Measurements from ENCODE around the gene PTPA. TPM values are rescaled to one million over a fixed set of nuclear protein-coding genes. Genes with fewer than 3 reads are reported as not detected.

PTPA gene
- total and polyA plus RNA-seq, 9 of the 15 experiments (the other 6 are each of a cell fraction or from before 2014, with no cell fraction given): 1.7 to 121 (median 72.6) TPM

- TF ChIP-seq VEZF1 (CRISPR knock-in tag; IDR thresholded peaks at IDR 0.05) (peak; percentile 92), ZC3H8 (IDR thresholded peaks at IDR 0.05) (no peak), ZNF316 (IDR thresholded peaks at IDR 0.05) (peak; percentile 47; the same call in 1 of the 2 replicates), KHSRP (IDR thresholded peaks at IDR 0.05) (0 out of 2 replicates have a peak, but pooled peaks have one; percentile 36), HDGF (IDR thresholded peaks at IDR 0.05) (no peak), SAFB2 (IDR thresholded peaks at IDR 0.05; ENCODE audit: borderline replicate concordance, low read depth, low read length, severe bottlenecking) (no peak), PBX2 (CRISPR knock-in tag; IDR thresholded peaks at IDR 0.05; ENCODE audit: low read depth) (no peak), PBX2 (tag; conservative IDR thresholded peaks at IDR 0.05; ENCODE audit: low read depth) (no peak), GATA2 (CRISPR knock-in tag; IDR thresholded peaks at IDR 0.05) (no peak), PTRF (tag; IDR thresholded peaks at IDR 0.05) (no peak), JUN (IDR thresholded peaks at IDR 0.05; ENCODE audit: borderline replicate concordance, low read depth, low read length) (no peak), JUN (CRISPR knock-in tag; IDR thresholded peaks at IDR 0.05; ENCODE audit: borderline replicate concordance) (no peak), MAZ (CRISPR knock-in tag; conservative IDR thresholded peaks at IDR 0.05 in 1 of 2, IDR thresholded peaks at IDR 0.05 in 1 of 2) (peak; percentile 75 to 93; a peak in 3 of 4 replicates), KAT7 (CRISPR knock-in tag; IDR thresholded peaks at IDR 0.05; ENCODE audit: borderline replicate concordance) (no peak), CBX8 (IDR thresholded peaks at IDR 0.05; ENCODE audit: borderline replicate concordance, extremely low read depth, low read depth, low read length, poor library complexity, severe bottlenecking) (no peak), ZFX (CRISPR knock-in tag; IDR thresholded peaks at IDR 0.05) (no peak), RB1 (IDR thresholded peaks at IDR 0.05; ENCODE audit: low read depth) (no peak; the same call in 1 of the 2 replicates), NFATC3 (IDR thresholded peaks at IDR 0.05) (no peak), NUFIP1 (IDR thresholded peaks at IDR 0.05; ENCODE audit: partially characterized antibody) (no peak), THRA (IDR thresholded peaks at IDR 0.05) (no peak), SMARCC2 (IDR thresholded peaks at IDR 0.05; ENCODE audit: low read depth) (no peak), MAFF (IDR thresholded peaks at IDR 0.05; ENCODE audit: low read length) (0 out of 2 replicates have a peak, but pooled peaks have one; percentile 2), ZNF384 (IDR thresholded peaks at IDR 0.05; ENCODE audit: low read depth, low read length) (peak; percentile 91; the same call in 1 of the 2 replicates), NR2F6 (CRISPR knock-in tag; IDR thresholded peaks at IDR 0.05) (no peak), TFAM (CRISPR knock-in tag; conservative IDR thresholded peaks at IDR 0.05) (no peak)
Observed at GRCh38 chr9:129175825-129176633, 64.8 kb downstream of the PTPA start (continued).
